ENCODE results near the gene PAX7.

- TF ChIP-seq CEBPB (IDR thresholded peaks at IDR 0.05), result no peak
- no peak for TF ChIP-seq TAF1 (IDR thresholded peaks at IDR 0.05; ENCODE audit: low read depth)
- TF ChIP-seq NFIC (IDR thresholded peaks at IDR 0.05), result no peak
- TF ChIP-seq EP300 (IDR thresholded peaks at IDR 0.05; ENCODE audit: borderline replicate concordance), result no peak
- TF ChIP-seq TEAD4 (IDR thresholded peaks at IDR 0.05), result no peak
- no peak for TF ChIP-seq USF1 (IDR thresholded peaks at IDR 0.05)
- TF ChIP-seq MAX (IDR thresholded peaks at IDR 0.05), result no peak
These were observed 101.1 kb downstream of the PAX7 start for GRCh38 chr1:18731591-18732235.
